GM18907 (cell line): ENCODE data around the gene HEBP1.

Experiments
- ATAC-seq: cut with Tn5 transposase; IDR thresholded peaks from one replicate; pipeline ENCODE4 v1.9.1; 2021; ENCODE audit warnings: mild to moderate bottlenecking, moderate library complexity; ENCODE audit not compliant: unreplicated experiment

Gene HEBP1

GRCh38 chr12:12954878-12955625 lies 45.0 kb downstream of the HEBP1 start:
- no peak for ATAC-seq

GRCh38 chr12:12954356-12954755 lies 45.7 kb downstream of the HEBP1 start:
- no peak for ATAC-seq

DNA sequence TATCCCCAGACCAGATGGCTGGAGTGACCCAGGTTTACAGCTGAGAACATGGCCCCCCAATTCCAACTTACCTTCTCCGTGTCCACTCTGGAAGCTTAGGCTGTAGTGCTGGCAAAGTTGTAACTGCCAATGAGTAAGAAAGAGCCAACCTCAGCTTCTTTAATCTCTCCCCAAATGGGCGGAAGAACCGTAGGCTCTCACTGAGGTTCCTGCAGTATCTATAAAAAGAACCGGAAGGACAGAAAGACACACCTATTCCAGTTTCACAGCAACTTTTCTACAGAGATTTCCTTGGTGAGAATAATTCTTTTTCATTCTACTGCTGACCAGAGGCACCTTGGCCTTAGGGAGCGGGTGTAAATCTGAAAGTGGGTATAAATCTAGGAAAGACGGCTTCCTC lies 48.0 kb downstream of the HEBP1 start, which contains the start of gene GPRC5D:
GPRC5D (minus strand) TSS at position 135 of the 400 bp plus-strand sequence. CDS start 1,786 bp downstream, outside the sequence.
- no peak for ATAC-seq

DNA sequence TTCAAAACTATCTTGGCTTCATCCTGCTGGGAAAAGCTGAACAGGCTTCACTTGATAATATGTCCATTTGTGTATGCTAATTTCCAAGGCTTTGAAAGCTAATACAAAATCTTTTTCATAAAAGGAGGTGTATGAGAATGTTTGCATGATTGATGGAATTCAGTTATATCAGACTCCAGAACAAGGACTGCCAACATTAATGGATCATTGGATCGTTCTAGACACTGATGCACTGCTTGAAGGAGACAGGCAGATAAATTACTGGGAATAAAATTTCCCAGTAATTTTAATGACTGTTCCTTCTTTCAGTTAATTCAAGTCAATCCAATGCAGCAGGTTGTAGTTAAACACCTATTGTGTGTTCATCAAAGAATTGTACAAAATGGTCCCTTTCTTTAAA lies 48.6 kb downstream of the HEBP1 start:
- ATAC-seq: no peak

GRCh38 chr12:12947902-12948301 lies 52.2 kb downstream of the HEBP1 start:
- ATAC-seq: no peak

DNA sequence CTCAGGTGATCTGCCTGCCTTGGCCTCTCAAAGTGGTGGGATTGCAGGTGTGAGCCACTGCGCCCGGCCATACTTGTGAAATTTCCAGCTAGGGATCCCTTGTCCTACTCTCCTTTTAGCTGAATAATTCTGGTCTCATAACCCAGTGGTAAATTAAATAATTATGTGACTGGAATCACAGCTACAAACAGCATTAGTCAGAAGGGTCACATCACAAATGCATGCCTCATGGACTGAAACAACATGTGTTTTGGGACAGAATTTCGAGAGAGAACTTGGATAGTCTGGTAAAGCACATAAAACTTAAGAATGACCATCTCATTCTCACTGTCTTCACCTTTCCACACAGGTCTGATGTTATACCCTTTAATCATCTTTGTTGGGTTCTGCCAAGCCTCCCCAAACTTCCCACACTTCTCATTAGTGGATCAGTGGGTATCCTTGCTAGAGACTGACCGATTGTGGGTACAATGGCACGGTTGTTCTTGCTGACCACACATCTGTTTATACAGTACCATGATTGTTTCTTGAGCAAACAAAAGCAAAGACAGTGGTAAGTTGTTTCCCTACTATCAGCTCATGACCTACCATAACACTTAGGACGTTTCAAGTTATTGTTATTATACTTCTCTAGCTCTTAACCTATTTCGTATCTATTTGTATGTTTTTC lies 53.2 kb downstream of the HEBP1 start:
- ATAC-seq: no peak

DNA sequence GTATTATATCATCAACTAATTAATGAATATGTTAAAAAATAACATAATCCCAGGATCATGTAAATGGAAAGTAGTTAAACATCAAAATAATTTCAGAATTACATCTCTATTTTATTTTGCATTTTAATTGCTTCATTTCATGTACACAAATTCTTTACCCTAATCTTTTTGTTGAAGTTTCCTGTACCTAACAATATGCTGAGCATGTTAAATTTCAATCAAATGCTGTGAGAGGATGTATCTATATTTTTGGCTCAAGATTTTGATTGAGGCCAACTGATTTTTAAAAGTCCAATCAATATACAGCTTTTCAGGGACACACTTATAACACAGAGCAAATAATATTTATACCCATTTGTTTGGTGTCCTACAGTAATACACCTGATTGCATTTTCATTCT lies 54.5 kb downstream of the HEBP1 start:
- ATAC-seq: no peak

DNA sequence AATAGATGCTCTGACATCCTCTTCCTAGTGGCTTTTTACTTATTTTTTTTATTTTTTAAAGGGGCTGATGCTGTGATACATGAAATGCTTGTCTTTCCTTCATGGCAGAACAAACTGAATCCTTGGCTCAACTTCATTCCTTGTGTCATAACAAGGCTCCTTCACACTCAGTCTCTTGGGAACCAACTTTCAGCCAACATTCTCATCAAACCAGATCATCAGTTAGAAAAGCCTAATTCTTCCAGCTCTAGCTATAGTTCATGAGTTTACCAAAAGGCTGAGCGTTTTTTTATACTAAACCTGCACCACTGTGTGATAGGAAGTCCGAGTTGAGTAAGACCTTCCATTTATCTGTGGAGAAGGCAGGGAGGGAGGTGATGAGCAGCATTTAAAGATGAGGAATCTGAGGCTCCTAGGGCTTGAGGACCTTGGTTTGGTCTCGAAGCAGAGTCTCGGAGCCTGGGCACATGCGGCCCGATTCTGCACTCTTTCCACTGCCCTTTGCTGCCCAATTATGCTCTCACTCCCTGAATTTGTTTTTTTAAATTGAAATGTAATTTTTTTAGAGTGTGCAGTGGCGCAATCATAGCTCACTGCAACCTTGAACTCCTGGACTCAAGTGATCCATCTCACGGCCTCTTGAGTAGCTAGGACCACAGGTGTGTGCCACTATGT lies 56.3 kb downstream of the HEBP1 start:
- ATAC-seq: no peak

DNA sequence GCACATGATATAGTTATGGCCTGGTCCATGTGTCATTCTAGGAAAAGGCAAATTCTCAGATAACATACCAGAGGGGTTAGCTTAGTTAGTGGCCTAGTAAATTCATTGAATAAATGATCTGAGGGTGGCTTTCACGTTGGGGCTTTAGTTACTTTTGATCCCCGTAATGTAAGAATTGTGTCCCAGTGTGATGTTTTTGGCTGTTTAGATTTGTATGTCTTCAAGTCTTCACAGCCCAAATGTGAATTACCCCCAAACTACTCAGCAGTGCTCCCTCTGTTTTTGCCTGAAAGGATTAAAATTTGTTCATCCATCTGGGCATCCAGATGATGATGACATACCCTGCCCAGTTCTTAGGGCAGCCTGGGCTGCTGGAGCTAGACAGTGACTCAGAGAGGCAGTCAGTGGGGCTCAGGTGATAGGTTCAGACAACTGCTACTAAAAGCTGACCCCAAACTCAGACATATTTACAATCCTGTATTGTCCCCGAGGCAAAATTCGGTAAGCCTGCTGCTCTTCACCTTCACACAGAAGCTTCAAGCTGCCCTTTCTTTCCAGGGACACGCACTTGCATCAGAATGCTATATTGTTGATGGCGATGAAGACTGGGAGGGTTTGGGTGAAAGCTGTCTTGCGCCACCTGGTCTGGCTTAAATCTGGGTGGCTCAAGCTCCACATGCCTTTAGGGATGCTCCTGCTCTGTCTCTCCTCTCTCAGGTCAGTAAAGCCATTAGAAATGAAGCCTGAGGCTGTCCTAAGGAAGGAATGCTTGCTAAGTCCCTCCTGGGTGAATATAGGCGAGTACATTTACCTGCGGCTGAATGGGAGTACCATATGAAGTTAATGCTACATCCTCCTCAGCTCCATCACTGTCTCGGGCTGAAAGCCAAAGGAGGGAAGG lies 58.4 kb downstream of the HEBP1 start:
- no peak for ATAC-seq

GRCh38 chr12:12939888-12940287 lies 60.2 kb downstream of the HEBP1 start:
- ATAC-seq: no peak

- ATAC-seq: no peak
These were observed 61.5 kb downstream of the HEBP1 start for GRCh38 chr12:12938541-12938940.

GRCh38 chr12:12936983-12937491 lies 63.0 kb downstream of the HEBP1 start:
- ATAC-seq: no peak

- ATAC-seq: no peak
These were observed 65.5 kb downstream of the HEBP1 start for GRCh38 chr12:12934556-12934955.

GRCh38 chr12:12933742-12934141 lies 66.3 kb downstream of the HEBP1 start:
- no peak for ATAC-seq

GRCh38 chr12:12930633-12931219 lies 69.3 kb downstream of the HEBP1 start:
- no peak for ATAC-seq

DNA sequence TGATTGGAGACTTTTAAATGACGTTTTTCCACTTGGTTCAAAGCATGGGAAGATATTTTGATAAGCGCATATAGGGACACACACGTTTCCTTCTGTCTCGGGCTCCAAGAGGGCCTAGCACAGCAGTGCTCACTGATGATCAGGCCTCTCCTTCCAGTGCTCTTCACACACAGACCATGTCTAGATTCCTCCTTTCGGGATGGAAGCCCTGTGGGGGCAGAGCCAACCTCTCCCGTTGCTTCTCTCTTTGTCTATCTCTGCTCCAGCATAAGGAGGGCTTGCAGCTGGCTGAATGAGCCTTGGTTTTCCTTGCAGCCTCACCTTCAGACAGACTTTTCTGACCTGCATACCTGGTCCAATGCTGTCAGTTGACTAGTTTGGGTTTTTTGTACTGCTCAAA lies 70.4 kb downstream of the HEBP1 start:
- ATAC-seq: no peak

DNA sequence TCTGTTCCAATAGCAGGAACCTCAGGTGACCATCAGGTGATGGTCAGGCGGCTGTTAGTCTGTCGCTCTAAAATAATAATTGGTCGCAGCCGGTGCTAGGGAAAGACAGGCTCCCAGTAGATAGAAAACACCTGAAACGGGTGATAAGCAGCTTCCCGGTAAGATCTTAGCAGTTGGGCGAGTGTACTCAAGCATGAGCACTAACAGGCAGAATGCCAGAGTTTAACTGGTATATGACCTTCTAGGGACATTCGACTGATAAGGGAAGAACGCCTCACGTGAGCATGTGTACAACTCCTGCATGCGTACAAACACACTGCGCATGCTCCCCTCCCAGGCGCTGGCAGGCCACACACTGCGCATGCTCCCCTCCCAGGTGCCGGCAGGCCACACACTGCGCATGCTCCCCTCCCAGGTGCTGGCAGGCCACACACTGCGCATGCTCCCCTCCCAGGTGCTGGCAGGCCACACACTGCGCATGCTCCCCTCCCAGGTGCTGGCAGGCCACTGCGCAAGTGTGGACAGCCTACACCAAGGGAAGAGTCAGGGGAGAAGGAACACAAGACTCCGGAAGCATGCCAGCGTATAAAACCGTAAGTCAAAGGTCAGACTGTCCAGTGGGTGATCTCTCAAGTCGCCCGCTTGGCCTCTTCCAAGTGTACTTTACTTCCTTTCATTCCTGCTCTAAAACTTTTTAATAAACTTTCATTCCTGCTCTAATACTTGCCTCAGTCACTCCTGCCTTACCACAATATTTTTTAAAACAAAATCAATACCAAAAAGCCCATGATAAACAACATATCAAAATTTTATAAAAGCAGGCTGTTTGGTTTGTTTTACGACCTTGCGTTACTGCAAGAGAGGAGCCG lies 72.6 kb downstream of the HEBP1 start:
- ATAC-seq: no peak

- no peak for ATAC-seq
These were observed 73.4 kb downstream of the HEBP1 start for GRCh38 chr12:12926571-12927071.

DNA sequence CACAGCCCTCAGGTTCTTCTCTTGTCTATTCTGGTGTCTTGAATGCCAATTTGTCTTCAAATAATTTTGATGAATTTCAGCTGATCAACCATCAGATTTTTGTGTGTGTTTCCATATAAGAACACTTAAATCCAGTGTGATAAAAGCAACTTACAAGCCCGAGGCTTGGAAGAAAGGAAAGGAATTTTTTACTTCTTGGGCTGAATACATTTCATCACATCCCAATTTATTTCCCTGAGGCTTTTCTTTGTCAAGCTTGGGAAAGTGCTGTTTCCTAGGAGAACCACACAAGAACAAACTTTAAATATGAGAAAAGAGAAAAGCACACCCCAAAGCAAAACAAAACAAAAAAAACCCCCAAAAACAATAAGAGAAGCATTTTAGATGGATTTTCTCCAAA lies 74.7 kb downstream of the HEBP1 start:
- no peak for ATAC-seq
